Stimulated activated naive CD8-positive, alpha-beta T cell treated with anti-CD3 and anti-CD28 coated beads, Interleukin-15, amount 100 ng/mL, for 72 hours (primary cell): ENCODE results near the gene PRKX.
"Not testable (repeated sequence)": the region's sequence is repeated elsewhere in the genome, so short reads cannot be mapped to it uniquely, and the experiment has no call there.

Experiments used
- ATAC-seq: fragments of 150-1000 bp; cut with Tn5 transposase; 2 replicates; pipeline ENCODE4 v1.10.0; 2021; ENCODE audit warnings: mild to moderate bottlenecking, moderate library complexity
- DNase-seq, 2 donors: peaks; one replicate each; pipeline ENCODE4 v3.0.0; 2021 to 2022
- H3K27ac Mint-ChIP-seq, 2 donors: one replicate each; pipeline ENCODE4 v1.8.0; 2022; ENCODE audit warnings: mild to moderate bottlenecking in 2 of 2, mixed read lengths in 2 of 2, moderate library complexity in 2 of 2
- H3K27me3 Mint-ChIP-seq: one replicate; pipeline ENCODE4 v1.8.0; 2022; ENCODE audit warnings: mixed read lengths
- H3K4me1 Mint-ChIP-seq: one replicate; pipeline ENCODE4 v1.8.0; 2022; ENCODE audit warnings: mild to moderate bottlenecking, mixed read lengths
- H3K4me3 Mint-ChIP-seq, 2 donors: one replicate each; pipeline ENCODE4 v1.8.0; 2022; ENCODE audit warnings: mild to moderate bottlenecking in 2 of 2, mixed read lengths in 2 of 2, moderate library complexity in 1 of 2
- H3K9me3 Mint-ChIP-seq, 2 donors: one replicate each; pipeline ENCODE4 v1.8.0; 2022; ENCODE audit warnings: mixed read lengths in 2 of 2

The PRKX gene

GRCh38 chrX:3715921-3716320, 2.5 kb upstream of the PRKX start:
- no peak overlapping the region for H3K4me3 Mint-ChIP-seq
- H3K27me3 Mint-ChIP-seq, result no peaks in the 10 kb centered on the region
- H3K4me1 Mint-ChIP-seq, result peaks cover 6% of the 10 kb centered on the region
- no peak for DNase-seq
- ATAC-seq, result no peak
- H3K9me3 Mint-ChIP-seq, result no peaks in the 10 kb centered on the region
- H3K27ac Mint-ChIP-seq, result no peak overlapping the region

- not testable (repeated sequence) for H3K9me3 Mint-ChIP-seq, ATAC-seq, H3K4me3 Mint-ChIP-seq, DNase-seq, H3K27me3 Mint-ChIP-seq
- peak overlapping the region in 1 of 2 donors; percentile 19 for H3K27ac Mint-ChIP-seq
- H3K4me1 Mint-ChIP-seq, result peaks cover 15% of the 10 kb centered on the region
Observed at GRCh38 chrX:3714706-3715479, 1.4 kb upstream of the PRKX start.

GRCh38 chrX:3713937-3714434, 537 bp upstream of the PRKX start:
- ATAC-seq (peak; percentile 1), DNase-seq (no peak)
- H3K27ac Mint-ChIP-seq, result peak overlapping the region; percentile 76 to 78
- H3K9me3 Mint-ChIP-seq, result no peaks in the 10 kb centered on the region
- peak overlapping the region; percentile 73 to 76 for H3K4me3 Mint-ChIP-seq
- H3K27me3 Mint-ChIP-seq, result no peaks in the 10 kb centered on the region
- peaks cover 17% of the 10 kb centered on the region for H3K4me1 Mint-ChIP-seq

- ATAC-seq (peak; percentile 25), DNase-seq (peak in 1 of 2 donors; percentile 21)
- Mint-ChIP-seq H3K9me3 (no peaks in the 10 kb centered on the region), H3K27me3 (no peaks in the 10 kb centered on the region), H3K4me1 (peaks cover 27% of the 10 kb centered on the region), H3K4me3 (peak overlapping the region; percentile 82 to 93), H3K27ac (peak overlapping the region in 1 of 2 donors; percentile 97)
Observed at GRCh38 chrX:3712870-3713224, 602 bp downstream of the PRKX start.

- H3K4me3 Mint-ChIP-seq, result peak overlapping the region; percentile 82 to 93
- peak; percentile 38 for ATAC-seq
- H3K4me1 Mint-ChIP-seq, result peaks cover 33% of the 10 kb centered on the region
Observed at GRCh38 chrX:3712051-3712869, 1.2 kb downstream of the PRKX start.

GRCh38 chrX:3711331-3711917, 2.0 kb downstream of the PRKX start:
- DNase-seq (no peak), ATAC-seq (no peak)
- Mint-ChIP-seq H3K9me3 (no peaks in the 10 kb centered on the region), H3K4me3 (peak overlapping the region; percentile 82 to 93), H3K27me3 (no peaks in the 10 kb centered on the region), H3K27ac (peak overlapping the region; percentile 10 to 91), H3K4me1 (peaks cover 41% of the 10 kb centered on the region)

More at GRCh38 chrX:3712051-3712869, 1.2 kb downstream of the PRKX start:
- DNase-seq, result no peak
- Mint-ChIP-seq H3K9me3 (no peaks in the 10 kb centered on the region), H3K27ac (peak overlapping the region; percentile 97 to 98), H3K27me3 (no peaks in the 10 kb centered on the region)

- peaks cover 67% of the 10 kb centered on the region for H3K4me1 Mint-ChIP-seq
- not testable (repeated sequence) for H3K27me3 Mint-ChIP-seq, DNase-seq, H3K9me3 Mint-ChIP-seq
- H3K4me3 Mint-ChIP-seq, result peak overlapping the region; percentile 37 to 70
- H3K27ac Mint-ChIP-seq, result peak overlapping the region in 1 of 2 donors; percentile 19
- peak; percentile 74 for ATAC-seq
Observed at GRCh38 chrX:3707673-3708274, 5.7 kb downstream of the PRKX start.

- peak overlapping the region; percentile 49 to 51 for H3K4me3 Mint-ChIP-seq
- peaks cover 0 to 6% of the 10 kb centered on the region in 2 donors for H3K9me3 Mint-ChIP-seq
- DNase-seq, result no peak
- H3K27ac Mint-ChIP-seq, result peak overlapping the region in 1 of 2 donors; percentile 74
- H3K27me3 Mint-ChIP-seq, result no peaks in the 10 kb centered on the region
- peaks cover 73% of the 10 kb centered on the region for H3K4me1 Mint-ChIP-seq
- no peak for ATAC-seq
Observed at GRCh38 chrX:3706481-3706880, 7.0 kb downstream of the PRKX start.

- peaks cover 72% of the 10 kb centered on the region for H3K4me1 Mint-ChIP-seq
- DNase-seq, H3K27ac Mint-ChIP-seq, H3K9me3 Mint-ChIP-seq, ATAC-seq, H3K27me3 Mint-ChIP-seq: not testable (repeated sequence)
- peak overlapping the region; percentile 4 to 9 for H3K4me3 Mint-ChIP-seq
Observed at GRCh38 chrX:3703251-3703650, 10.2 kb downstream of the PRKX start.

- not testable (repeated sequence) for DNase-seq
- peaks cover 70% of the 10 kb centered on the region for H3K4me1 Mint-ChIP-seq
Observed at GRCh38 chrX:3702095-3702494, 11.4 kb downstream of the PRKX start.

GRCh38 chrX:3701445-3701928, 12.0 kb downstream of the PRKX start:
- not testable (repeated sequence) for ATAC-seq, H3K9me3 Mint-ChIP-seq, DNase-seq, H3K27me3 Mint-ChIP-seq, H3K4me3 Mint-ChIP-seq
- H3K27ac Mint-ChIP-seq, result peak overlapping the region in 1 of 2 donors; percentile 63
- peaks cover 64% of the 10 kb centered on the region for H3K4me1 Mint-ChIP-seq

More at GRCh38 chrX:3702095-3702494, 11.4 kb downstream of the PRKX start:
- ATAC-seq, H3K9me3 Mint-ChIP-seq, H3K4me3 Mint-ChIP-seq, H3K27me3 Mint-ChIP-seq: not testable (repeated sequence)
- H3K27ac Mint-ChIP-seq, result peak overlapping the region in 1 of 2 donors; percentile 10

- Mint-ChIP-seq H3K27ac (peak overlapping the region; percentile 92 to 96), H3K9me3 (peaks cover 0 to 6% of the 10 kb centered on the region in 2 donors), H3K27me3 (no peaks in the 10 kb centered on the region), H3K4me3 (peak overlapping the region; percentile 85 to 86), H3K4me1 (peaks cover 75% of the 10 kb centered on the region)
- ATAC-seq (peak; percentile 58), DNase-seq (no peak)
Observed at GRCh38 chrX:3699821-3700381, 13.5 kb downstream of the PRKX start.

- H3K4me1 Mint-ChIP-seq, result peaks cover 58% of the 10 kb centered on the region
- no peak for ATAC-seq
- peaks cover 0 to 6% of the 10 kb centered on the region in 2 donors for H3K9me3 Mint-ChIP-seq
- no peak overlapping the region for H3K27ac Mint-ChIP-seq
- no peak overlapping the region for H3K4me3 Mint-ChIP-seq
- H3K27me3 Mint-ChIP-seq, result no peaks in the 10 kb centered on the region
- DNase-seq, result no peak
Observed at GRCh38 chrX:3697701-3698279, 15.7 kb downstream of the PRKX start.

- Mint-ChIP-seq H3K4me3 (no peak overlapping the region), H3K9me3 (peaks cover 0 to 6% of the 10 kb centered on the region in 2 donors), H3K27ac (no peak overlapping the region), H3K27me3 (no peaks in the 10 kb centered on the region), H3K4me1 (peaks cover 56% of the 10 kb centered on the region)
- no peak for ATAC-seq
- DNase-seq, result no peak
Observed at GRCh38 chrX:3697220-3697684, 16.2 kb downstream of the PRKX start.
